GM19324 (cell line): ENCODE results near the gene NCEH1.
"Not testable (repeated sequence)": the region's sequence is repeated elsewhere in the genome, so short reads cannot be mapped to it uniquely, and the experiment has no call there.

Source experiments
- ATAC-seq: cut with Tn5 transposase; IDR thresholded peaks from one replicate; pipeline ENCODE4 v1.9.1; 2021; ENCODE audit warnings: mild to moderate bottlenecking, moderate library complexity; ENCODE audit not compliant: unreplicated experiment, low FRiP score

NCEH1 gene

GRCh38 chr3:172617013-172617706 is 93.7 kb downstream of the NCEH1 start:
- ATAC-seq: no peak

- ATAC-seq: no peak
Observed at GRCh38 chr3:172616031-172616461, 94.8 kb downstream of the NCEH1 start.

- ATAC-seq: no peak
Observed at GRCh38 chr3:172615296-172615695, 95.6 kb downstream of the NCEH1 start.

- ATAC-seq: no peak
Observed at GRCh38 chr3:172614340-172615274, 96.3 kb downstream of the NCEH1 start.

- ATAC-seq: no peak
Observed at GRCh38 chr3:172613845-172614244, 97.0 kb downstream of the NCEH1 start.

GRCh38 chr3:172612871-172613678 is 97.8 kb downstream of the NCEH1 start:
- ATAC-seq: no peak

- ATAC-seq: no peak
Observed at GRCh38 chr3:172609750-172610149, 101.1 kb downstream of the NCEH1 start.

- no peak for ATAC-seq
Observed at GRCh38 chr3:172608575-172608974, 102.3 kb downstream of the NCEH1 start.

GRCh38 chr3:172607305-172608121 is 103.4 kb downstream of the NCEH1 start:
- ATAC-seq: no peak

- ATAC-seq: no peak
Observed at GRCh38 chr3:172606021-172606420, 104.8 kb downstream of the NCEH1 start.

- no peak for ATAC-seq
Observed at GRCh38 chr3:172604895-172605646, 105.8 kb downstream of the NCEH1 start.

GRCh38 chr3:172601066-172601832 is 109.6 kb downstream of the NCEH1 start:
- ATAC-seq: no peak

GRCh38 chr3:172600644-172601065 is 110.2 kb downstream of the NCEH1 start:
- no peak for ATAC-seq

- no peak for ATAC-seq
Observed at GRCh38 chr3:172598904-172599303, 112.0 kb downstream of the NCEH1 start.

GRCh38 chr3:172596394-172596706 is 114.5 kb downstream of the NCEH1 start:
- ATAC-seq: no peak

- ATAC-seq: peak; percentile 38
Observed at GRCh38 chr3:172595664-172596393, 115.0 kb downstream of the NCEH1 start.

- ATAC-seq: not testable (repeated sequence)
Observed at GRCh38 chr3:172594900-172595663, 115.8 kb downstream of the NCEH1 start.
